Fibroblast of mammary gland (primary cell): Measurements from ENCODE around the gene ALDH1A2.

ENCODE experiments used
- DNase-seq: peaks from one replicate; pipeline ENCODE4 v3.0.0-alpha.2; 2010; ENCODE audit warnings: low read depth
- H3K4me3 ChIP-seq: 2 replicates; pipeline ENCODE4 v1.5.1; 2011; ENCODE audit warnings: low read depth, mild to moderate bottlenecking, low read length, moderate library complexity; ENCODE audit not compliant: control insufficient read depth
- CTCF ChIP-seq: conservative IDR thresholded peaks from 2 replicates; pipeline ENCODE4 v1.5.1; 2011; ENCODE audit warnings: low read depth, low read length, inconsistent platforms; ENCODE audit not compliant: control insufficient read depth, insufficient read depth

The ALDH1A2 gene

GRCh38 chr15:58019503-58020376, 45.8 kb downstream of the ALDH1A2 start:
- DNase-seq: peak; percentile 70
- no peak overlapping the region for H3K4me3 ChIP-seq
- TF ChIP-seq CTCF: no peak

- no peak for TF ChIP-seq CTCF
Observed at GRCh38 chr15:58017869-58018268, 47.6 kb downstream of the ALDH1A2 start.

GRCh38 chr15:58016581-58017175, 48.8 kb downstream of the ALDH1A2 start:
- DNase-seq: peak; percentile 20
- TF ChIP-seq CTCF: no peak
- no peak overlapping the region for H3K4me3 ChIP-seq

More at GRCh38 chr15:58017869-58018268, 47.6 kb downstream of the ALDH1A2 start:
- no peak for DNase-seq
- H3K4me3 ChIP-seq: no peak overlapping the region

- no peak overlapping the region for H3K4me3 ChIP-seq
- peak; percentile 77 for DNase-seq
- TF ChIP-seq CTCF: no peak
Observed at GRCh38 chr15:58015565-58015964, 49.9 kb downstream of the ALDH1A2 start.

GRCh38 chr15:58014470-58014869, 51.0 kb downstream of the ALDH1A2 start:
- TF ChIP-seq CTCF: no peak
- DNase-seq: no peak
- no peak overlapping the region for H3K4me3 ChIP-seq

- H3K4me3 ChIP-seq: no peak overlapping the region
- DNase-seq: no peak
- TF ChIP-seq CTCF: no peak
Observed at GRCh38 chr15:58014040-58014439, 51.5 kb downstream of the ALDH1A2 start.
